HG02885 (cell line): ENCODE results near the gene BAZ1A.
"Not testable (repeated sequence)": the region's sequence is repeated elsewhere in the genome, so short reads cannot be mapped to it uniquely, and the experiment has no call there.

ENCODE experiments used
- ATAC-seq: cut with Tn5 transposase; IDR thresholded peaks from one replicate; pipeline ENCODE4 v1.9.1; 2021; ENCODE audit warnings: mild to moderate bottlenecking; ENCODE audit not compliant: unreplicated experiment, poor library complexity

The BAZ1A gene

GRCh38 chr14:34857689-34858449, 17.3 kb downstream of the BAZ1A start:
- ATAC-seq, result no peak

- no peak for ATAC-seq
Observed at GRCh38 chr14:34853041-34853440, 22.1 kb downstream of the BAZ1A start.

GRCh38 chr14:34851395-34851794, 23.8 kb downstream of the BAZ1A start:
- no peak for ATAC-seq

- ATAC-seq, result no peak
Observed at GRCh38 chr14:34845869-34846268, 29.3 kb downstream of the BAZ1A start.

- ATAC-seq, result peak; percentile 49
Observed at GRCh38 chr14:34843011-34843554, 32.1 kb downstream of the BAZ1A start.

- ATAC-seq, result no peak
Observed at GRCh38 chr14:34837801-34838322, 37.3 kb downstream of the BAZ1A start.

- ATAC-seq, result no peak
Observed at GRCh38 chr14:34835312-34835711, 39.8 kb downstream of the BAZ1A start.

GRCh38 chr14:34833549-34834523, 41.3 kb downstream of the BAZ1A start:
- ATAC-seq, result no peak

GRCh38 chr14:34826661-34827060, 48.5 kb downstream of the BAZ1A start:
- ATAC-seq, result no peak

- ATAC-seq, result no peak
Observed at GRCh38 chr14:34824826-34825225, 50.3 kb downstream of the BAZ1A start.

- ATAC-seq, result no peak
Observed at GRCh38 chr14:34824256-34824655, 50.9 kb downstream of the BAZ1A start.

GRCh38 chr14:34817768-34818167, 57.4 kb downstream of the BAZ1A start:
- ATAC-seq, result no peak

GRCh38 chr14:34810028-34810427, 65.1 kb downstream of the BAZ1A start:
- no peak for ATAC-seq

- no peak for ATAC-seq
Observed at GRCh38 chr14:34806257-34806656, 68.9 kb downstream of the BAZ1A start.

GRCh38 chr14:34804933-34805332, 70.2 kb downstream of the BAZ1A start:
- ATAC-seq, result no peak

GRCh38 chr14:34798861-34799260, 76.3 kb downstream of the BAZ1A start:
- ATAC-seq, result not testable (repeated sequence)

GRCh38 chr14:34797747-34798583, 77.2 kb downstream of the BAZ1A start:
- no peak for ATAC-seq

GRCh38 chr14:34796902-34797301, 78.3 kb downstream of the BAZ1A start:
- no peak for ATAC-seq

- no peak for ATAC-seq
Observed at GRCh38 chr14:34794941-34795340, 80.2 kb downstream of the BAZ1A start.

GRCh38 chr14:34794217-34794616, 80.9 kb downstream of the BAZ1A start:
- no peak for ATAC-seq
